ENCODE data around the gene CAPN14.

CAPN14 gene

DNA sequence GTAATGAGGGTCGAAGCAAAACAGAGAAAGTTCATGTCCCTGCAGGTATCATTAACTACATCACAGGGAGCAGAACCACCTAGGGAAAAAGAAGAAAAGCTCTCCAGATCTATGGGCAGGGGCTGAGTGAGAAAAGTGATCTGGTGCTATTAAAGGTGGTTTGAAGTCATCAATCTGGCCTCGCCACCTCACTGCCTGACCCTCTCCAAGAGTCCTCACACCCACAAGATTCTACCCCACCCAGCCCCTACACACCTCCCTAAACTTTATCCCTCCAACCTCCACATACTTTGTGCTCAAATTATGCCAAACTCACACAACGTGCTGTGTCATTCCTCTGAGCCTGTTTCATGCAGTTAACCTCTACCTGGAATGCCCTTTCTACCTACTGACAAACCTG lies 81.3 kb downstream of the CAPN14 start:
- no peak for DNase-seq (ENCODE audit: low read depth)
- TF ChIP-seq CTCF (conservative IDR thresholded peaks at IDR 0.05; ENCODE audit: control insufficient read depth, insufficient read depth, low read depth, low read length), result no peak
- no peak overlapping the region for H3K4me3 ChIP-seq (ENCODE audit: control insufficient read depth, low read depth, low read length)

DNA sequence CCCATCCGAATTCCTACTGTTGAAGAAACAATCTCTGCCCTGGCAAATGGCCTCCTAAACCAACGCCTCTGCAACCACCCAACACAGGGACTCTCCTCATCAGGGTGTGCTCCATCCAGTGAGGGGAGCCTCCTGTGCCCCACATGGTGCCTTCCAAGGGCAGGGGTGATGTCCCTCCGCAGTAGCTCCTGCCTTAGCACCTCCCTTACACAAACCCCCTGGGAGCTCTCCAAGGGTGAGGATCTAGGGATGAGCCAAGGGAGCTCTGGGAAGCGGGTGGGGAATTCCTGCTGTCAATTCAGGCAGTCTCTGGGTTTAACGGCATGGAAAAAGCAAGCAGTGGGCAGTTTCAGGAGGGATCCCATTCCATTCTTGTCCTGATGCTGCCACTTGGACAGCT lies 82.8 kb downstream of the CAPN14 start:
- TF ChIP-seq CTCF (conservative IDR thresholded peaks at IDR 0.05; ENCODE audit: control insufficient read depth, insufficient read depth, low read depth, low read length), result no peak
- no peak for DNase-seq (ENCODE audit: low read depth)
- H3K4me3 ChIP-seq (ENCODE audit: control insufficient read depth, low read depth, low read length), result no peak overlapping the region

- no peak overlapping the region for H3K4me3 ChIP-seq (ENCODE audit: control insufficient read depth, low read depth, low read length)
- no peak for TF ChIP-seq CTCF (conservative IDR thresholded peaks at IDR 0.05; ENCODE audit: control insufficient read depth, insufficient read depth, low read depth, low read length)
- no peak for DNase-seq (ENCODE audit: low read depth)
Measured at GRCh38 chr2:31132786-31133185, 84.5 kb downstream of the CAPN14 start.

DNA sequence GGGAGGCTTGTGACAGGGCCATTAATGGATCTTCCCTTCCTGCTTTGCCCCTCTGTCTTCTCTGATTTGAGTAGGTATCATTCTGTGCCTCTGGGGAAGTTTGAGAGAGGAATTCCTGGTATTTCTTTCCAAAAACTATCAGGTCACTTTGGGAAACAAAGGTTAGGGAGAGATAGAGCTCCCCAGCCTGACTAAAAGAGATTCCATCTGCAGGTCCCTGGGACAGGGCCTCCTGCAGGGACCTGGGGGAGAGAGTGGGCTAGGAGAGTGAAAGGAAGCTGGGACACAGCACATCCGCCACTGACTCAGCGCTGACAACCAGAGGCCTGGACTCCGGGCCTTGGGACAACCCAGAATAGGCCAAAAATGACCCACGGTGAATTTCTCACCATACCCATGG lies 85.4 kb downstream of the CAPN14 start:
- no peak for DNase-seq (ENCODE audit: low read depth)
- TF ChIP-seq CTCF (conservative IDR thresholded peaks at IDR 0.05; ENCODE audit: control insufficient read depth, insufficient read depth, low read depth, low read length), result no peak
- H3K4me3 ChIP-seq (ENCODE audit: control insufficient read depth, low read depth, low read length), result no peak overlapping the region

DNA sequence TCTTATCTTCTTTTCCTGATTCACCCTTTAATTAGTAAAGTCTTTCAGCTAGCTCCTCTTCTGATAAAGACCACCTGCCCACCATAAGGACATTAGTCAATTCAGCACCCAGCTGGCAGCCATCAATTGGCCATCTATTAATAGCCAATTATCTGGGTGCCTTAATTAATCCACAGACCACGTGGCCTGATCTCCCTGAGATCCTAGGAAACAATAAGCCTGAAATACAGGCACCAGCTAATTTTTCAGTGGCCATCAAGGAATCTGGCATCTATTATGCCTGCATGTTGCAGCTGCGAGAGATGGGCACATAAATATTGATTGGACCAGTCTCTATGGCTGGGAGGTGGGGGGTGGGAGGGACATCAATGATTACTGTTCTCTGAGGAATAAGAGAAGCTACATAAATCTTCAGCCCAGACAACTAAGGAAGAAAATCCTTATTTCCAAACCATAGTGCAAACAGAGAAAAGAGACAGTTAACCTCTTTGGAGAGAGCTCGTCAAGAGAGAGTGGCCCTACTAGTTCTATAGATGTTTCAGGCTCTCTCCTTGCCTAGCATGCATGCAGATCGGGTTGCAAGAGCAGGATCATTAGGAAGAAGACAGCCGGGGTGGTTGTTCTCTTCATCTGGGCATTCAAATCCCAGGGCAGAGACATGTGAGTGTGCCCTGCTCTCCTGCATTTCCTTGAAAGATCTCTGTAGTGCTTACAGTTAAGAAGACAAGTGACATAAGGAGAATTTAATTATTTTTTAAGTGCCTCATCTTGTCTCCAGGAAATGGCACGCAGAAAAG lies 87.7 kb downstream of the CAPN14 start:
- no peak for DNase-seq (ENCODE audit: low read depth)
- H3K4me3 ChIP-seq (ENCODE audit: control insufficient read depth, low read depth, low read length), result no peak overlapping the region
- TF ChIP-seq CTCF (conservative IDR thresholded peaks at IDR 0.05; ENCODE audit: control insufficient read depth, insufficient read depth, low read depth, low read length), result no peak

DNA sequence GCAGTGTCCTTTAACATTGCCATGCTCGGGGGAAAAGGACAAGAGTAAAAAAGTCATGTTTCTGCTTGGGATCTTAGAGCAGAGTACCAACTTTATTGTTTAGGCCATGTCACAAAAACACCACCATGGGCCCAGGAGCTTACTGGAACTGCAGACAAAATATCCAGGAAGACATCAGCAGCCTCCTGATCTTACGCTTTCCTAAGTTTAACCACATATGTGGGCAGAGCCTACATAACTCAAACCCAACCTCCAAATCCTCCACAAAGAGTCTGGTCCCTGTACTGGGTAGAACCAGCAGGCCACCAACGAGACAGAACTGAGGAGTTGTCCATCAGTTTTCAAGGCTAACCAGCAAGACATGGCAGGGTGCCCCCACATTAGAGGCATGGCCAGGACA lies 89.4 kb downstream of the CAPN14 start:
- no peak for TF ChIP-seq CTCF (conservative IDR thresholded peaks at IDR 0.05; ENCODE audit: control insufficient read depth, insufficient read depth, low read depth, low read length)
- no peak overlapping the region for H3K4me3 ChIP-seq (ENCODE audit: control insufficient read depth, low read depth, low read length)
- DNase-seq (ENCODE audit: low read depth), result no peak

All from fibroblast of mammary gland (primary cell).